IPS-18a (cell line): ENCODE data around the gene SUSD2.
"Not testable (repeated sequence)": the region's sequence is repeated elsewhere in the genome, so short reads cannot be mapped to it uniquely, and the experiment has no call there.

Source experiments
- H3K27ac ChIP-seq: one replicate; pipeline ENCODE4 v1.5.1; 2013; ENCODE audit warnings: low read length
- H3K27me3 ChIP-seq: one replicate; pipeline ENCODE4 v1.6.1; 2013; ENCODE audit warnings: mild to moderate bottlenecking, low read length; ENCODE audit not compliant: control insufficient read depth, insufficient read depth
- H3K36me3 ChIP-seq: one replicate; pipeline ENCODE4 v1.6.1; 2013; ENCODE audit warnings: low read depth, low read length; ENCODE audit not compliant: control insufficient read depth
- H3K4me1 ChIP-seq: one replicate; pipeline ENCODE4 v1.6.1; 2013; ENCODE audit warnings: low read depth, low read length; ENCODE audit not compliant: control insufficient read depth
- H3K4me3 ChIP-seq: one replicate; pipeline ENCODE4 v1.5.1; 2013; ENCODE audit warnings: low read length
- H3K9ac ChIP-seq: one replicate; pipeline ENCODE4 v1.6.1; 2013; ENCODE audit warnings: mild to moderate bottlenecking, low read length, moderate library complexity
- H3K9me3 ChIP-seq: one replicate; pipeline ENCODE4 v1.6.1; 2013; ENCODE audit warnings: low read depth, low read length; ENCODE audit not compliant: control insufficient read depth

Gene SUSD2, protein sequence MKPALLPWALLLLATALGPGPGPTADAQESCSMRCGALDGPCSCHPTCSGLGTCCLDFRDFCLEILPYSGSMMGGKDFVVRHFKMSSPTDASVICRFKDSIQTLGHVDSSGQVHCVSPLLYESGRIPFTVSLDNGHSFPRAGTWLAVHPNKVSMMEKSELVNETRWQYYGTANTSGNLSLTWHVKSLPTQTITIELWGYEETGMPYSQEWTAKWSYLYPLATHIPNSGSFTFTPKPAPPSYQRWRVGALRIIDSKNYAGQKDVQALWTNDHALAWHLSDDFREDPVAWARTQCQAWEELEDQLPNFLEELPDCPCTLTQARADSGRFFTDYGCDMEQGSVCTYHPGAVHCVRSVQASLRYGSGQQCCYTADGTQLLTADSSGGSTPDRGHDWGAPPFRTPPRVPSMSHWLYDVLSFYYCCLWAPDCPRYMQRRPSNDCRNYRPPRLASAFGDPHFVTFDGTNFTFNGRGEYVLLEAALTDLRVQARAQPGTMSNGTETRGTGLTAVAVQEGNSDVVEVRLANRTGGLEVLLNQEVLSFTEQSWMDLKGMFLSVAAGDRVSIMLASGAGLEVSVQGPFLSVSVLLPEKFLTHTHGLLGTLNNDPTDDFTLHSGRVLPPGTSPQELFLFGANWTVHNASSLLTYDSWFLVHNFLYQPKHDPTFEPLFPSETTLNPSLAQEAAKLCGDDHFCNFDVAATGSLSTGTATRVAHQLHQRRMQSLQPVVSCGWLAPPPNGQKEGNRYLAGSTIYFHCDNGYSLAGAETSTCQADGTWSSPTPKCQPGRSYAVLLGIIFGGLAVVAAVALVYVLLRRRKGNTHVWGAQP

DNA sequence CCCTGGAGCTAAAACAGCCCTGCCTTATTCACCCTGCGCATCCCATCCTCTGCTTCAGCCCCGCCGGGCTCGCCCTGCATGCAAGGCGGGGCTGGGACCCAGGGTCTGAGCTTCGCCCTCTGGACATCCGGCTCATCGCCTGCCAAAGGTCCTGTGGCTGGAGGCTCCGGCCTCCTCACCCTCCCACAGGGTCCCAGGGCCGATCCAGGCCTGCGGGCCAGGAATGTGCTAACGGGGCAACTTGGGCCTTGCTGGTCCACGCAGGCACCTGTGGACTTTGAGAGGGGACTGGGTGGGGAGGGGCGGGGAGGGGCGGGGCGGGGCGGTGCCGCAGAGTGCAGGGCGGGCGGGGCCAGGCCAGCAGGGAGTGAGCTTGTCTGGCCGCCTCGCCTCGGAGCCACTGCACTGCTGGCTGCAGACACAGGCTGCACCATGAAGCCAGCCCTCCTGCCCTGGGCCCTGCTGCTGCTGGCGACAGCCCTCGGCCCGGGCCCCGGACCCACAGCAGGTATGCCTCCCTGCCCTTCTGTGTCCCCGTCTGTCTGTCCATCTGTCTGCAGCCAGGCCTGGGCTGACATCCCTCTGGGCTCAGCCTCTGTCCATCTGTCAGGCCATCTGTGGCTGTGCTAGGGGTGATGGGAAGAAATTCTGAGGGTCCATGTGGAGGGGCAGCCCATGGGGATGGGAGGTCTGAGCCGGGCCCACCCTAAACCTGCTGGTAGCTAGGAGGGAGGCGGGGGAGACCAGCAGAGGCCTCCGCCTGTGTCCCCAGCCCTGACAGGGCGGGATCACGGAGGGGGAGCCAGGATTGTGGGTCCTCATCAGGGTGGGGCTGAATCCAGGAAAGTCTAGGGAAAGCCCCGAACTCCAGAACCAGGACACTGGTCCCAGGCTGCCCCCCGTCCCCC is at the start of gene SUSD2:
TSS of gene SUSD2 (plus strand) at position 400 of the 908 bp plus-strand sequence. CDS start at position 433, 33 bp downstream.
- Histone ChIP-seq H3K9me3 (no peaks in the 10 kb centered on the region), H3K36me3 (no peaks in the 10 kb centered on the region), H3K27ac (no peak within 1 kb of the TSS), H3K4me1 (peaks cover 4% of the 10 kb centered on the region), H3K27me3 (no peaks in the 10 kb centered on the region), H3K4me3 (no peak within 1 kb of the TSS), H3K9ac (no peak within 1 kb of the TSS)

DNA sequence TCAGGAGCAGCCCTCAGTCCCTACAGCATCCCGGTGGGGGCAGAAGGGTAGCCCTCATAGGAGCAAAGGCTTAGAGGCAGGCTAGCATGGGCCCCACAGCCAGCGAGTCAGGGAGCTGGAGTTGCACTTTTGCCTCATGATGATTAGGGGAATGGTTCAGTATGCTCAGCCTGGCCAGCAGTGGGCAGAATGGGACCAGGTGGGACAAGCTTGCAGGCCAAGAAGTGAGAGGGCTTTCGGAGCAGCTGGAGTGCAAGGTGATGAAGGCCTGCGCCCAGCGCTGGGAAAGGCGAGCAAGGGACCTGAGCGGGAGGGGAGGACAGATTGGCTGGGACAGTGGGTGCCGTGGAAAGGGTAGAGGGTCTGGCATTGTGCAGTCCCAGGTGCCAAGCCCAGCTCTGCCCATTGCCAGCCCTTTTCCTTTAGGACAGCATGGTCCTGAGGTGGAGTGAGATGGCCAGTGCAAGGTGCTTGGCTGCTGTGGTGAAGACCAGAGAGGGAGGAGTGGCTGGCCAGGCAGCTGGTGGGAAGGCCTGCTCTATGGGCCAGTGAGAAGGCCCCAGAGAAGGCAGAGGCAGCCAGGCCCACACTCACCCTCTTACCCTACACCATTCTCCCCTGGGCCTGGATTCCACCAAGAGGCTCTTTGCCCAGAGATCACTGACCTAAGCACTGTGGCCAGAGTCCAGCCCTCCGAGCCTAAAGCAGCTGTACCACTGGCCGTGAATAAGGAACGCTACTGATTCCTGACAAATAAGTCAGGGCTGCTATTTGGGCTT is 47.9 kb upstream of the SUSD2 start:
- Histone ChIP-seq H3K27ac (no peak overlapping the region), H3K36me3 (peaks cover 4% of the 10 kb centered on the region), H3K4me3 (no peak overlapping the region), H3K9me3 (no peaks in the 10 kb centered on the region), H3K4me1 (no peaks in the 10 kb centered on the region), H3K27me3 (no peaks in the 10 kb centered on the region), H3K9ac (no peak overlapping the region)

DNA sequence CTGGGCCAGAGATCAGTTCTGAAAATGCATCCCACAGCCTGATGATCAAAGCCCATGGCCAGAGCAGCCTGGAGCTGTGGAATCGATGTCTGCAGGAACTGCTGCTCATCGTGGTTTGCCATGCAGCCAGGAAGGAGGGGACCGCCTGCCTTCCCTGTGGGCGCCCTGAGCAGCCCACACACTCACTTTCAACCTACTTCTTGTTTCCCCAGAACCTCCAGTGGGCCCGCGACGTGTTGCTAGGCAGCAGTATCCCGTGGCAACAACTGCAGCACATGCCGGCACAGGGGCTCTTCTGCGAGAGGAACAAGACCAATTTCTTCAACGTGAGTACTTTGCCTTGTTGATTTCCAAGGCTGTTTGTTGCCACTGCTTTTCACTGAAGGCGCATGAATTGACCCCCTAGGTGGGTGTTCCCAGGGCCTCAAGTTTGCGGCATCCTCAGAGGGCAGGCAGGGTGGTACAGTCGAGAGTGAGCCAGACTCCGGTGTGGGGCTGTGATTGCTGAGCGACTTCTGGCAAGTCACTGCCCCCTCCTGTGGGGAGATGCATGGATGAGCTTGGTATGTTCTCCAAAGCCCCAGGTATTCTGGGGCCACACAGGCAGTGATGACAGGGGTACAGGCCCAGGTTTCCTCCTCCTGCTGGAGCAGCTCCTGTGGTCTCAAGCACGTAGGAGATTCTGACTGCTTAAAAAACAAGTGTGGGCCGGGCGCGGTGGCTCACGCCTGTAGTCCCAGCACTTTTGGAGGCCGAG is 47.0 kb upstream of the SUSD2 start:
- Histone ChIP-seq H3K27me3 (no peaks in the 10 kb centered on the region), H3K4me3 (no peak overlapping the region), H3K9ac (no peak overlapping the region), H3K4me1 (no peaks in the 10 kb centered on the region), H3K36me3 (peaks cover 9% of the 10 kb centered on the region), H3K27ac (no peak overlapping the region), H3K9me3 (no peaks in the 10 kb centered on the region)

DNA sequence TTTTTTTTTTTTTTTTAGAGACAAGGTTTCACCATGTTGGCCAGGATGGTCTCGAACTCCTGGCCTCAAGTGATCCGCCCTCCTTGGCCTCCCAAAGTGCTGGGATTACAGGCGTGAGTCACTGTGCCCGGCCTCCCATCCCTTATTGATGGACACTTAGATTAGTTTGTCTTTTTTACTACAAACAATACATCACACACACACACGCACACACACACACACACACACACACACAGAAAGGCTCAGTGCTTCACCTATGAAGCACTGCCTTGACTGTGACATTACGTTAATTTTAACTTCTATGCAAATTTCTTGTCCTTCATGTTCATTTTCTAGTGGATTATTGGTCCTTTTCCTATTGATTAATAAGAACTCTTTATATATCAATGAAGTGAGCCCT is 44.8 kb upstream of the SUSD2 start:
- H3K9me3 ChIP-seq, H3K4me3 ChIP-seq, H3K27me3 ChIP-seq, H3K4me1 ChIP-seq, H3K9ac ChIP-seq, H3K36me3 ChIP-seq, H3K27ac ChIP-seq: not testable (repeated sequence)

DNA sequence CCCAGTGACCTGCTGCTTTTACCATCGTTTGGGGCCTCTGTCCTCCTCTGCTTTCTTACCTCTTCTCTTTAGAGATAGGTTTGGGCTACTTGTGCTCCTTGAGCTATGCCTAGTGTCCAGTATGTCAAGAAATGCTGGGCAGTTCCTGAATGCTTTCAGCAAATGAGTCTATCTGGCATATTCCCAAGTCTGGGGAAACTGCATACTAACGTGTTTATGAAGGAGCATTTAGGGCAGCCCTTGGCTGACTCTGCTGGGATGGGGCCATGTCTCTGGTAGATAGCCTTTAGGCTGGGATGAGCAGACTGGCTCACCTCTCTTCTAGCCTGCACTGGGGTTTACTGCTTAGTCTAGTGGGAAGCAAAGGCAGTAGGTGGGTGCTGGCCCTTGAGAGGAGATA is 43.7 kb upstream of the SUSD2 start:
- Histone ChIP-seq H3K27ac (no peak overlapping the region), H3K4me3 (no peak overlapping the region), H3K9ac (no peak overlapping the region), H3K9me3 (no peaks in the 10 kb centered on the region), H3K36me3 (peaks cover 9% of the 10 kb centered on the region), H3K4me1 (no peaks in the 10 kb centered on the region), H3K27me3 (no peaks in the 10 kb centered on the region)

DNA sequence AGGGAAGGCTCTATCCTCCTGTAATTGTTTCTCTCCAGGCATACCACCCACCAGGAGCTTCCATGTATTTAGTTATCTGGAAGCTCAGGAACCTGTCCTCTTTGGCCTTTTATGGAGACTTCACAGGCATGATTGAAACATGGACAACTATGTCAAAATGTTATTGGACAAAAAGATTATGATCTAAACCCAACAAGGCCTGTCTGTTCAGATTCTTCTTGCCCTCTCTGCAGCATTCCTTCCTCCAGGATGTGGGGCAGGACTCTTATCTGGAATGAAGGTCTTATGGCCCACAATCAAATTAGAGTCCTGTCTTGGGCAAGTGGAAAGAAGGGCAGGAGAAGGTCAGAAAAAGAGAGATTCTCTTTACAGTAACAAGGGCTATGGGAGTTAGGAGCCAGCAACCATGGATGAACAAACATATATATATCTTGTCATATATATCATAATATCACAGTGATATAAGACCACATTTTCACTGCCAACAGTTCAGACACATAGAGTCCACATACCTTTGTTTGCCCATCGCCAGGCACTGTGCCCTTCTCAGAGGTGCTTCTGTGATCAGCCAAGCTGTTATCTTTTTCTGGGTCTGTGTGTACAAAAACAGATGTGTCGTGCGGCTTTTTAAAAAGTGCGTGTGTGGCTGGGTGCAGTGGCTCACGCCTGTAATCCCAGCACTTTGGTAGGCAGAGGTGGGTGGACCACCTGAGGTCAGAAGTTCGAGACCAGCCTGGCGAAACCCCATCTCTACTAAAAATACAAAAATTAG is 42.5 kb upstream of the SUSD2 start:
- no peaks in the 10 kb centered on the region for H3K4me1 ChIP-seq
- peaks cover 9% of the 10 kb centered on the region for H3K36me3 ChIP-seq
- H3K9ac ChIP-seq: no peak overlapping the region
- H3K27ac ChIP-seq: no peak overlapping the region
- no peaks in the 10 kb centered on the region for H3K9me3 ChIP-seq
- no peak overlapping the region for H3K4me3 ChIP-seq
- H3K27me3 ChIP-seq: no peaks in the 10 kb centered on the region

DNA sequence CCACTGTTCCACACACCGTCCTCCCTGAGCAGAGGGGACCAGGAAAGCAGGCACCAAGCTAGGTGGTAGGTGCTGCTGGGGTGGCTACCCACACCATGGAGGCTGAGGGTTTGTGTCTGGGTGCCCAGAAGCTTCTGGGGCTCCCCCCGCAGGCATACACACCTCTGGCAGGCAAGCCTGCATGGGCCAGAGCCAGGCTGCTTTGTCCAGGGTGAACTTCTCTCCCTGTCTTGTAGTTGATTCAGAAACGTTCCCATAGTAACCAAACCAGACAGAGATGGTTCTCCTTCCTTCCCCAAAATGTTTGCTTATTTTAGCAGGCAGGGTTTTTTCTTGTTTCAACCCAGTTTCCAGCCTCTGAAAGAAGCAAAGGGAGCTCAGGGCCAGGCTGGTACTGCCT is 40.9 kb upstream of the SUSD2 start:
- no peaks in the 10 kb centered on the region for H3K4me1 ChIP-seq
- peaks cover 9% of the 10 kb centered on the region for H3K36me3 ChIP-seq
- no peak overlapping the region for H3K27ac ChIP-seq
- no peak overlapping the region for H3K9ac ChIP-seq
- no peaks in the 10 kb centered on the region for H3K9me3 ChIP-seq
- H3K27me3 ChIP-seq: no peaks in the 10 kb centered on the region
- H3K4me3 ChIP-seq: no peak overlapping the region

DNA sequence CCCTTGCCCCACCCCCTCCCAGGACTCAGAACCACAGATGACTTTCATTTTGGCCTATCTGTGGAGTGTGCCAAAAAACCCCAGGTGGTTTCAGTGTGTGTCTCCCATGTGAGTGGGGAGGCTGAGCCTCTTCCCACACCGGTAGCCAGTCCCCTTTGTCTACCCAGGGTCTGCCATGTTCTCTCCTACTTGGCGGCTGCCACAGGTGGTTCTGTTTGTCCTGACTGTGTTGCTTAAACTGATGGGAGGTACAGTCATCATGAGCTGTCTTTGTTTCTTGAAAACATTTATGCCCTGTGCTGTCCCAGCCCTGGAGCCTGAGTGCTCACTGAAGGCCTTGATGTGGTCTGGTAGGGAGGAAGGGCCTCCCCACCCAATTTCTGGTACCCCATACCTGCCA is 39.7 kb upstream of the SUSD2 start:
- Histone ChIP-seq H3K27ac (no peak overlapping the region), H3K36me3 (peaks cover 9% of the 10 kb centered on the region), H3K9ac (no peak overlapping the region), H3K27me3 (no peaks in the 10 kb centered on the region), H3K4me3 (no peak overlapping the region), H3K4me1 (peaks cover 6% of the 10 kb centered on the region), H3K9me3 (no peaks in the 10 kb centered on the region)

DNA sequence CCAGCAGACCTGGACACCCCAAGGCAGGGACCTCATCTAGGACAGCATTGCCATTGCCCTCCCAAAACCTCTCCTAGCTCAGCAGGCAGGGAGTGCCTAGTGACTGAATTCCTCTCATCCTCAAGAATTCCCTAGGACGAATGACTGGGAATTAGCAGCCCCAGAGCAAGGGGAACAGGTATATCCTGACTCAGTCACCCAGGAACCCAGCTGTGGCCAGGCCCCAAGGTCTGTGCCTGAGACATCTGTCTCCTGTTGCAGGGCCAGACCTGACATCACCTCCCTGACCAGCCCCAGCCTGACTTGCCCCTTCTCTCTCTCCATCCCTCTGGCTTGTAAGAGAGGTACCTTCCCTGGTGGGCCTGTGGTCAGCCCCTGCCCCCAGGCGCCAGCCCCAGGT is 39.0 kb upstream of the SUSD2 start:
- Histone ChIP-seq H3K9me3 (no peaks in the 10 kb centered on the region), H3K36me3 (peaks cover 5% of the 10 kb centered on the region), H3K27ac (no peak overlapping the region), H3K27me3 (no peaks in the 10 kb centered on the region), H3K4me3 (no peak overlapping the region), H3K4me1 (peaks cover 10% of the 10 kb centered on the region), H3K9ac (no peak overlapping the region)

DNA sequence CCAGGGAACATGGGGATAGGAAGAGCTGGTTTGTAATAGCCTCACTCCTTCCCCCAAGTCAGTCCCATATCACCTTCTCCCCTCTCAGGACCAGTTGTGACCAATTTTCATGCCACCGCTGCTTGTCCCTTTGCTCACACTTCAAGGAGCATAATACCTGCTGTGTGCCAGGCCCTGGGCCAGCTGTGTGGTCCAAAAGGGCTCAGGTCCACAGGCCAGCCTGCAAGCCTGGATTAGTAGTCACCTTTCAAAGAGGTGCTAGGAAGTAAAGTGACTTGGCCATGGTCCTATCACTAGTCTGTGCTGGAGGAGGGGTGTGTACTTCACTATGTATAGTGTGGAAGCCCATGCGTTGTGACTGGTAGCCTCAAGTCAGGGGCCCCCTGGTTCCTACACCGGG is 38.5 kb upstream of the SUSD2 start:
- H3K9me3 ChIP-seq: no peaks in the 10 kb centered on the region
- peaks cover 5% of the 10 kb centered on the region for H3K36me3 ChIP-seq
- H3K27me3 ChIP-seq: no peaks in the 10 kb centered on the region
- H3K4me3 ChIP-seq: no peak overlapping the region
- no peak overlapping the region for H3K9ac ChIP-seq
- H3K27ac ChIP-seq: no peak overlapping the region
- peaks cover 10% of the 10 kb centered on the region for H3K4me1 ChIP-seq
